OCI-LY1 (cell line): ENCODE measurements around the gene FAXDC2.

Experiments used
- H2AFZ ChIP-seq: fragments of 200-600 bp; sonication (generic), shearing (Covaris generic); 2 replicates; pipeline ENCODE4 v1.6.0; 2014; ENCODE audit warnings: antibody characterized with exemption, mild to moderate bottlenecking, low read length
- H3F3A ChIP-seq: fragments of 200-600 bp; sonication (generic), shearing (Covaris generic); 2 replicates; pipeline ENCODE4 v1.6.0; 2014; ENCODE audit warnings: mild to moderate bottlenecking, antibody characterized with exemption, low read length, moderate library complexity; ENCODE audit not compliant: insufficient read depth
- H3K27ac ChIP-seq: fragments of 200-600 bp; sonication (generic); 2 replicates; pipeline ENCODE4 v1.5.1; 2014; ENCODE audit warnings: low read length, mixed run types, mild to moderate bottlenecking, low read depth; ENCODE audit not compliant: poor library complexity, severe bottlenecking
- H3K27me3 ChIP-seq: fragments of 200-600 bp; sonication (generic); 2 replicates; pipeline ENCODE4 v1.6.0; 2014; ENCODE audit warnings: antibody characterized with exemption, mild to moderate bottlenecking, low read length, moderate library complexity; ENCODE audit not compliant: insufficient read depth
- H3K36me3 ChIP-seq: fragments of 200-600 bp; sonication (generic); 2 replicates; pipeline ENCODE4 v1.6.1; 2014; ENCODE audit warnings: mild to moderate bottlenecking, antibody characterized with exemption, low read length, moderate library complexity, mixed read lengths; ENCODE audit not compliant: insufficient read depth
- H3K4me1 ChIP-seq: fragments of 200-600 bp; sonication (generic); 2 replicates; pipeline ENCODE4 v1.5.1; 2014; ENCODE audit warnings: mild to moderate bottlenecking, low read length, moderate library complexity; ENCODE audit not compliant: insufficient read depth, severe bottlenecking
- H3K4me2 ChIP-seq: fragments of 200-600 bp; sonication (generic), shearing (Covaris generic); 2 replicates; pipeline ENCODE4 v1.6.1; 2014; ENCODE audit warnings: low read length
- H3K4me3 ChIP-seq: fragments of 200-600 bp; sonication (generic); 2 replicates; pipeline ENCODE4 v1.5.1; 2014; ENCODE audit warnings: low read length, low read depth, mild to moderate bottlenecking, mixed read lengths; ENCODE audit not compliant: poor library complexity, severe bottlenecking
- H3K79me2 ChIP-seq: fragments of 200-600 bp; shearing (Covaris generic); 2 replicates; pipeline ENCODE4 v1.6.1; 2016; ENCODE audit warnings: mixed run types, low read length, mixed read lengths; ENCODE audit not compliant: insufficient read depth
- H3K9ac ChIP-seq: fragments of 200-600 bp; sonication (generic), shearing (Covaris generic); 2 replicates; pipeline ENCODE4 v1.6.1; 2014; ENCODE audit warnings: mild to moderate bottlenecking, low read length, mixed read lengths
- H3K9me2 ChIP-seq: fragments of 200-600 bp; sonication (generic), shearing (Covaris generic); 2 replicates; pipeline ENCODE4 v1.6.1; 2014; ENCODE audit warnings: low read depth, mild to moderate bottlenecking, low read length, mixed read lengths
- H3K9me3 ChIP-seq: fragments of 200-600 bp; shearing (Covaris generic); 2 replicates; pipeline ENCODE4 v1.6.1; 2014; ENCODE audit warnings: low read length, mixed read lengths
- H4K20me1 ChIP-seq: fragments of 200-600 bp; sonication (generic), shearing (Covaris generic); 2 replicates; pipeline ENCODE4 v1.6.0; 2016; ENCODE audit warnings: mild to moderate bottlenecking, low read length; ENCODE audit not compliant: insufficient read depth
- CTCF ChIP-seq: fragments of 200-600 bp; sonication (generic), shearing (Covaris generic); IDR thresholded peaks from 2 replicates; pipeline ENCODE4 v1.5.1; 2017; ENCODE audit warnings: mild to moderate bottlenecking, antibody characterized with exemption, low read length, moderate library complexity, mixed read lengths
- EZH2 ChIP-seq: fragments of 200-600 bp; sonication (generic), shearing (Covaris generic); IDR thresholded peaks from 2 replicates; pipeline ENCODE4 v1.8.0; 2017; ENCODE audit warnings: borderline replicate concordance, mixed run types, mild to moderate bottlenecking, antibody characterized with exemption, low read length, moderate library complexity, mixed read lengths

Gene FAXDC2

DNA sequence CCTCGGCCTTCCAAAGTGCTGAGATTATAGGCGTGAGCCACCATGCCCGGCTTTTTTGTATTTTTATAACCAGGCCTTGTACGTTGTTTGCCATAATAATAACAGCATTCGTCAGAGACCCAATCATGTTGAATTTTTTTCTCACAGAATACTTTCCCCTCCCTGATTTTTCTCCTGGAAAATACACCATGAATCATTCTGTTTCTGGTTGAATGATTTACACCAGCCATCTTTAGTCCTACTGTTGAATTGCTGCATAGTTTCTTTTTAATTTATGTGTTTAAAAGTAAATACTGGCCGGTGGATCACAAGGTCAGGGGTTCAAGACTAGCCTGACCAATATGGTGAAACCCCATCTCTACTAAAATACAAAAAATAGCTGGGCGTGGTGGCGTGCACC lies 11.5 kb upstream of the FAXDC2 start:
- no peaks in the 10 kb centered on the region for H3F3A ChIP-seq
- peaks cover 54% of the 10 kb centered on the region for H3K79me2 ChIP-seq
- no peaks in the 10 kb centered on the region for H4K20me1 ChIP-seq
- no peak overlapping the region for H3K27ac ChIP-seq
- H3K36me3 ChIP-seq: peaks cover 54% of the 10 kb centered on the region
- TF ChIP-seq CTCF: no peak
- no peak for TF ChIP-seq EZH2
- H2AFZ ChIP-seq: no peak overlapping the region
- no peak overlapping the region for H3K4me2 ChIP-seq
- H3K27me3 ChIP-seq: no peaks in the 10 kb centered on the region
- H3K4me1 ChIP-seq: peaks cover 34% of the 10 kb centered on the region
- H3K9ac ChIP-seq: no peak overlapping the region
- H3K9me2 ChIP-seq: no peaks in the 10 kb centered on the region
- no peaks in the 10 kb centered on the region for H3K9me3 ChIP-seq
- H3K4me3 ChIP-seq: no peak overlapping the region

- H3K9ac ChIP-seq: peak overlapping the region; percentile 80; the same call in 1 of the 2 replicates
- no peak overlapping the region for H2AFZ ChIP-seq
- peaks cover 39% of the 10 kb centered on the region for H3K4me1 ChIP-seq
- H3K9me2 ChIP-seq: no peaks in the 10 kb centered on the region
- H3K79me2 ChIP-seq: peaks cover 54% of the 10 kb centered on the region
- H3F3A ChIP-seq: no peaks in the 10 kb centered on the region
- TF ChIP-seq CTCF (no peak), EZH2 (no peak)
- peak overlapping the region; percentile 97 for H3K4me2 ChIP-seq
- peak overlapping the region; percentile 82 for H3K4me3 ChIP-seq
- peak overlapping the region; percentile 95 for H3K27ac ChIP-seq
- H3K36me3 ChIP-seq: peaks cover 42% of the 10 kb centered on the region
- no peaks in the 10 kb centered on the region for H4K20me1 ChIP-seq
- H3K27me3 ChIP-seq: no peaks in the 10 kb centered on the region
- H3K9me3 ChIP-seq: no peaks in the 10 kb centered on the region
Measured at GRCh38 chr5:154860765-154861164, 10.4 kb upstream of the FAXDC2 start.

DNA sequence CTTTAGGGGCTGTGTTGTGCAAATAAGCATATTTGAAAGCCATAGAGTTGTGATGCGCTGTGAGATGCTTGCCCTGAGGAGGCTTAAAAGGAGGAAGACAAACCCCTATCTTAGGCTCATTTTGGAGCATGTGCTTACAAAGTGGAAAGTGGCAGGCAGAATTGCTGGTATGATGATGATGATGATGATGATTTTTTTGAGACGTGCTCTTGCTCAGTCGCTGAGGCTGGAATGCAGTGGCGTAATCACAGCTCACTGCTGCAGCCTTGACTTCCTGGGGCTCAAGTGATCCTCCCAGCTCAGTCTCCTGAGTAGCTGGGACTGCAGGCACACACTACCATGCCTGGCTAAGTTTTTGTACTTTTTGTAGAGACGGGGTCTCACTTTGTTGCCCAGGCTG lies 9.7 kb upstream of the FAXDC2 start:
- Histone ChIP-seq H3K4me1 (peaks cover 39% of the 10 kb centered on the region), H3K79me2 (peaks cover 54% of the 10 kb centered on the region), H3K9ac (peak overlapping the region; percentile 80), H3K4me3 (peak overlapping the region; percentile 82), H3K4me2 (peak overlapping the region; percentile 97), H2AFZ (no peak overlapping the region), H3K27me3 (no peaks in the 10 kb centered on the region), H4K20me1 (no peaks in the 10 kb centered on the region), H3F3A (no peaks in the 10 kb centered on the region), H3K27ac (peak overlapping the region; percentile 95), H3K9me3 (no peaks in the 10 kb centered on the region), H3K9me2 (no peaks in the 10 kb centered on the region), H3K36me3 (peaks cover 36% of the 10 kb centered on the region)
- TF ChIP-seq EZH2 (no peak), CTCF (no peak)
